ENCODE measurements around the gene MROH8.

Gene MROH8

DNA sequence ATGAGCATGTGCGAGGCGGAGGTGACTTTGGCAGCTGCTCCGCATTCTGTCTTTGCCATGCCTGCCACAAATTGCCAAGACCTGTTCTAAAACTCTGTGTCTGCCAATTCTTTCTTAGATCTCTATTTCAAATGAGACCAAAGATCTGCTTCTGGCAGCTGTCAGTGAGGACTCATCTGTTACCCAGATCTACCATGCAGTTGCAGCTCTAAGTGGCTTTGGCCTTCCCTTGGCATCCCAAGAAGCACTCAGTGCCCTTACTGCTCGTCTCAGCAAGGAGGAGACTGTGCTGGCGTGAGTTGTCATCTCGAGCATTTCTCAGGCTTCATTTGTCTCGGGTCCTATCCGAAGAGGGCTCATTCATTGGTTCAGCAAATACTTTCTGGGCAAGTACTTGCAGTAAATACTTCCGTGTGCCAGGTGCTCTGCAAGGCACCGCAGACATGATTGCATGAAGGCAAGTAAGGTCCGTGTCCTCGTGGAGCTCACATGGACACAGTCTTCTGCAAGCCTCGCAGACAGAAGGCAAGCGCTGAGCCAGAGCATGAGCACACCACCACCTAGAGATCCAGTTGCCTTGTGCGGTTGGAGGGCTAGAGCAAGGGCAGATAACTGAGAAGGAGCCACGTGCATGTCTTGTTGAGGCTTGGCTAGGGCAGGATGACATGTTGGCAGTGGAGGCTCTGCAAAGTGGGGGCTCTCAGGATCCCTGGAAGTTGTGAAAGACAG lies 19.7 kb upstream of the MROH8 start:
- no peak for DNase-seq (ENCODE audit: low read depth)

DNA sequence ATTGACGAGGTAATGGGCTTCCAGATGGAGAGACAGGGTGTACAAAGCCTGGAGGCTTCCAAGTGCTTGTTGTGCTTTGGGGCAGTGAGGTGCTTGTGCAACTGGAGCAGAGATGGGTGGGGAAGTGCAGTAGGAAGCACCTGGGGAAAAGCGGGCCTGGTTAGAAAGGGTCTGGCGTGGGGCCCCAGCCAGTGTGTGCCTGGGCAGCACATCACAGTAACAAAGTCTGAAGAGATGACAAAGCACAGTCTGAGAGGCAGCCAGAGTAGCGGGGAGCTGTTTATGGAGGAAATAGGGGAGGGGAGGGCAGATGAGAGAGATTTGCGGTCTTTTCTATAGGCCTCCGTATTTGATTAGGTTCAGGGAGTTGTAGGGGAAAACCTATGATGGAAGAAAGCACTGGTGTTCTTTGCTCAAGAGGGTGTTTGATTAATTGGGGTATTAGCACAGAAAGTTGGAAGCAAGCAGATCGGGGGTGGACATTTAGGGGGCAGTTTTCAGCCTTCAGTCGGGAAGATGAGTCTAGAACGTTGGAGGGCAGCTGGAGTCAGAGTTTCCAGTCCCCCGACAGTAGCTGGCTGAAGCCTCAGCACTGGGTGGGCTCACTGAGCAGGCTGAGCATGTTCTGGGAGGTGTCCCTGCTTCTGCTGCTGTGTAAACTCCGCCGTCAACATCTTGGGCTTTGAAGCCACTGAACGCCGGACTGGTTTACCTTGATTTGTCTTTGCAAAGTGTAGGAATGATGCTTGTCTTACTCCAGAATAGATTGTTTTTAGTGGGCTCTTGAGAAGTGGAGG lies 15.5 kb upstream of the MROH8 start:
- DNase-seq (ENCODE audit: low read depth): no peak

DNA sequence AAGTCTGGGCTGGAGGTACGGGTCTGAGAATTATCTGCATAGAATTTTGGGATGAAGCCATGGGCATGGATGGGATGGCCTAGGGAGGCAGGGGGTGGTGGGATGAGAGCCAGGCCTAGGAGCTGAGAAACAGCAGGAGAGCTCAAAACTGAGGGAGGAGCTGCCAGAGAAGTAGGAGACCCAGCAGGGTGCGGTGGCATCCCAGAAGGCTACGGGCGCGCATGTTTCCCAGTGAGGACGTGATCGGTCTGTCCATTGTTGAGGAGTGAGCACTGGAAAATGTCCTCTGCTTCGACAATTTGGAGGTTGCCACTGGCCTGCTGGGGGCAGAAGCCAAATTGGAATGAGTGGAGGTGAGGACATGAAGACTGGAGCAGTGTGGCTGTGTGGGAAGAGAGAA lies 14.5 kb upstream of the MROH8 start:
- no peak for DNase-seq (ENCODE audit: low read depth)

DNA sequence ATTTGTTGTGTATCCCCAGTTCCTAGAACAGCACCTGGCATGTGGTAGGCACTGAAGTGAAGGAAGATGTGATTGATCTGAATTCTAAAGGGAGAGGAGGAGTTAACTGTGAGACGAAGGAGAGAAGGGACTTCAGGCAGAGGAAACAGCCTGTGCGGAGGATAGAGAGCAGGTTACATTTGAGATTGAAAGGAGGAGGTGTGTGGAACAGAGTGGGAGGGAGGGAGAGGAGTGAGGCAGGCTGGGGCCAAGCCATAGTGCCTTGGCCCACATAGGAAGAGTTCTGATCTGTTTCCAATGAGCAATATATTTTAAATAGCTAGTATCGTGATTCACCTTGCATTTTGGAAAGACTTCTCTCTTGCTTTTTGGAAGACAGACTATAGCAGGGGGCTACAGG lies 13.9 kb upstream of the MROH8 start:
- no peak for DNase-seq (ENCODE audit: low read depth)

DNA sequence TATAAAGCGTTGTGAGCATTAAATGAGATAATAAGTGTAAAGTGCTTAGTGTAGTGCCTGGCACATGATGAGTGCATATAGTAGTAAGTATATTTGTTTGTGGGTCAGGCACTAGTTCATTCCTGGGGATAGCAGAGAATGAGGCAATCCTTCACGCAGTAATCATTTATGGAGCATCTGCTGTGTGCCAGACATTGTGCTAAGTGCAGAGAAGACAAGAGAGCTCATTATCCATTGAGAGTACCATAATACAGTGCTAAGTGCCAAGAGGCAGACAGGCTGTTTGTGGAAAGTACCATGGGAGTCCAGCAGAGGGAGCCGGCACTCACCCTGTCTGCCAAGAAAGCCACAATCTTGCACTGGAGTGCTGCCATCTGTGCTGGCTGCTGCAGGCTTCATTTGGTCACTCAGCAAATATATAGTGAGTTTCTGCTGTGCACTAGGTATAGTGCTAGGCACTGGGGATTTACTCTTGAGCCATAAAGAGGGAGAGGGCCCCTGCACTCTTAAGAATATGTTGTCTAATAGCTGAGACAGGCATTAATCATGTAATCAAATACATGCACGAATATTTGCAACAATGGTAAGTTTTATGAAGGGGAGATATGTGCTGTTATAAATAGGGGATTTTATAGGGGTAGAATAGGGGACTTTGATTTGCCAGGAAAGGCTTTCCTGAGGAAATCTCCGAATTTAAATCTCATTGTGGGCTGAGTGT lies 12.9 kb upstream of the MROH8 start:
- DNase-seq (ENCODE audit: low read depth): peak; percentile 57

DNA sequence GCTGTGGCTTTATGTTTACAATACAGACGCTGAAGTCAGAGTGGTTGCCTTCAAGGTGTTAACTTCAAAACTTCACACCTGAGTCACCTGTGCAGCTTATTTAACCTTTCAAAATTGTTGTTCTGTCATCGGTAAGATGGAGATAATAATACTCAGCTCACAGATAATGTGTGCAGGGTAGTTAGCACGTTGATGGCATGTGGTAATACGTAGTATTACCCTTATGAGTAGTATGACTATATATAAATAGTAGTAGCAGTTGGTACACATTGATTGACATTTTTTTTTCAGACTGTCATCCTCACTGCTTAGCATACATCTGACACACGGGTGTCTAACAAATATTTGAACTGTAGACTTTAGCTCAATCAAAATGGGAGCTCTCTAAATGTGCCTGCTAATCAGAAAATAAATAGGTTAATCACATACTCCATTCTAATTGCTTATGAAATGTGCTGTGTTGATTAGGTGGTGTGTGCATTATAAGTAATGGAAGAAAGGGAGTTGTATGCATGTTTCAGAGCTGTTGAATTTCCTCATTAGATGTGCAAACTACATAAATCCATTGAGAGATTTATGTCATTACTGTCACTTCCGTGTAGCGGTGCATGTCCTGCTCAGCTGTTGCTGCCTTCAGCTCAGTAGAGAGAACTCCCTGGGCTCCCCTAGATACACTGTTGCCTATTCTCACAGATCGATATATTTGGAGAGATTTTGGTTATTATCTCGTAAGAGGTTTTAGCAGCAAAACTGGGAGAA lies 11.2 kb upstream of the MROH8 start:
- DNase-seq (ENCODE audit: low read depth): no peak

DNA sequence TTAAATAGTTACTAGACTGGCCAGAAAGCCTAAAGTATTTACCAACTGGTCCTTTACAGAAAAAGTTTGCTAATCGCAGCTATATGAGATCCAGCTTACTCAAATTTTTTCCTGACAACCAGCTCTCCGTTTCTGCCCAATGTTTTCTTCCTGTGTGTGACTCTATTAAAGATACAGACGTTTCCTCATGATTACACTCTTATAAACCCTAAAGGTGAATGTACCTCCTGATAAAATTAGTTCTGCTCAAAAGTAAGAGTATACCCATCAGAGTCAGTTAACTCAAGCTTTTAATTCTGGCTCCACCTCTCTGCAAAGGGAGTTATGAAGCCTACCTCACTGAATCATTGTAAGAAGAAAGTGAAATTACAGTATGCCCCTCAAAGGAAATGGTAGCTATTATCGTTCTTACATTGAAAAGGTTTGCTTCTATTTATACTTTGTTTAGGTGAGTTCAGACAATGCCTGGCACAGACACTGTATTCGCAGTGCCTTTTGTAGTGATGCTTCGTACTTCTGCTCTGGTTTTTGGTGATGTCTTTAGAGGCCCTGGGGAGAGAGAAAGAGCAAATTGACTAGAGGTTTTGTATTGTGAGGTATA lies 10.2 kb upstream of the MROH8 start:
- no peak for DNase-seq (ENCODE audit: low read depth)

DNA sequence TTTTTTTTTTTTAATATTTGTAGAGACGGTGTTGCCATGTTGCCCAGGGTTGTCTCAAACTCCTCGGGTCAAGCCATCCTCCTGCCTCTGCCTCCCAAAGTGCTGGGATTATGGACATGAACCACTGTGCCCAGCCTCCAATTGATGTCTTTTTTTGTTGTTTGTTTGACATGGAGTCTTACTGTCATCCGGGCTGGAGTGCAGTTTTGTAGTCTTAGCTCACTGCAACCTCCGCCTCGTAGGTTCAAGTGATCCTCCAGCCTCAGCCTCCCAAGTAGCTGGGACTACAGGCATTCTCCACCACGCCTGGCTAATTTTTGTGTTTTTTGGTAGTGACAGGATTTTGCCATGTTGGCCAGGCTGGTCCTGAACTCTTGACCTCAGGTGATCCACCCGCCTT lies 9.4 kb upstream of the MROH8 start:
- DNase-seq (ENCODE audit: low read depth): no peak

DNA sequence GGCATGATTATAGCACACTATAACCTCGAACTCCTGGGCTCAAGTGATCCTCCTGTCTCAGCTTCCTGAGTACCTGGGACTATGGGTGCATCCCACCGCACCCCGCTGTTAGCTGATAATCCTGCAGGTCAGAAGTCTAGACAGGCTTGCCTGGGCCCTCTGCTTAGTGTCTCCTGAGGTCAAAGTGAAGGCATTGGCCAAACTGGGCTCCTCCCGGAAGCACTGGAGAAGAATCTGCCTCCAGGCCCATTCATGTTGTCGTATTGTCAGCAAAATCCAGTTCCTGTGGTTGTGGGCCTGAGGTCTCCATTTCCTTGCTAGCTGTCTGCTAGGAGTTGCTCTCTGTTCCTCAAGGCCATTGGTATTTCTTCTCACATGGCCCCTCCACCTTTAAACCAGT lies 6.3 kb upstream of the MROH8 start:
- no peak for DNase-seq (ENCODE audit: low read depth)

DNA sequence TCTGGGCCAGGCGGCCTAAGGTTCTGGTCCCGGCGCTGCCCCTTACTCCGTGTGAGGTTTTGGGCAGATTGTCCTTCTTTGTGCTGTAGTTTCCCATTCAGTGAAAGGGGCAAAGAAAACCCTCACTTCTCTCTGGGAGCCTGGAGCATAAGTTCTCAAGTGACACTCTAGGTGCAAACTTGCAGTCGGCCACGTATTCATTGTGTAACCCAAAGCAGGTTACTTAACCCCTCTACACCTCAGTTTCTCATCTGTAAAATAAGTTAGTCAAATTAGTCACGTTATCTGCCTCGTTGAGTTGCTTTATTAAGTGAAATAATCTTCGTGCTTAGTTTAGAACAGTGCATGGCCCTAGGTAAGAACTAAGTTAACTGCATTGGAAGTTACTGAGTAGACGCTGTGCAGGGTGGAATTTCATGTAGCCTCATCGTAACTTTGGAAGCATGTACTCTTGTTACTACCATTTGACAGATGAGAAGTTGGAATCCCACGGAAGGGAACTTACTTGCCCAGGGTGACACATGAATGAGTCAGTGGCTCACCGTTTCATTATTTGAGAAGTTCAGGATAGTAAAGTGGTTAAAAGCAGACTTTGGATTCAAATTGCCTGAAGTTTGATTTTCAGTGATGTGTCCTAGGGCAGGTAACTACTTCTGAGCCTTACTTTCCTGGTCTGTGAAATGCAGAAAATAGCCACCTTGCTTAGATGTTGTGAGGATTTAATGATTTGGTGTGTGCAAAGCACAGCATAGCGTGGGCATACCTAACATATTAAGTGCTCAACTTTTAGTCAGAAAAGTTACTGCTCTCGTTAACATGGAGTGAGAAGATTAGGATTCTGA lies 556 bp upstream of the MROH8 start:
- DNase-seq (ENCODE audit: low read depth): no peak

DNA sequence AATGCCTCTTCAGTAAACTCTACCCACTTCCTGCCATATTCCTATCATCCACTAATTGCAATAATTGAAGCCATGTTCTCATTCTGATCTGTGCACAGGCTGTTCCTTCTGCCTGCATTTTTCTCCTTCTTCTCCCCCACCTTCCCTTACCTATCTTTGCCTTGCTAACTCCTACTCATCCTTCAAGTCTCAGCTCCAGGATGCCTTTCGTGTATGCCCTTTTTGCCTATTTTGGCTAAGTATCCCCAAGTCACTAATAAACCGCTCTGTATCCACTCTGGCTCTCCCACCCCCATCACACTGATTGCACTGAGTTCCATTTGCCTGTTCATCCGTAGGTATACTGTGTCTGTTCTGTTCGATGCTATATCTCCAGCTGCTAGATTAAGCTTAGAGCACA lies 6.5 kb downstream of the MROH8 start:
- DNase-seq (ENCODE audit: low read depth): no peak

DNA sequence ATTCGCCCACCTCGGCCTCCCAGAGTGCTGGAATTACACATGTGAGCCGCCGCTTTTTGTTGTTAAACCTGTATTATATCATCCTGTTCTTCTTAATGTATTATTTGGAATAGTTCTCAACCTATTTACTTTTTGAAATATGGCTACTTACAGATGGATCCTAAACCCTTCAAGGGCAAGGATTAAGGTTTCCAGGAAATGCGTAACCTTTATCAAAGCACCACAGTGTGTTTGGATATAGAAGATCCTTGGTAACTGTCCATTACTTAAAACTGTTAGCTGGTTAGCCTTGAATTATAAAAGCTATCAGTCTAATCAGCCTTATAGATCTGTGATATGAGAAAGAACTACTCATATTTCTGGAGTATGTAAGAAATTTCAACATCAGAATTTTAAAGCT lies 12.5 kb downstream of the MROH8 start:
- no peak for DNase-seq (ENCODE audit: low read depth)

DNA sequence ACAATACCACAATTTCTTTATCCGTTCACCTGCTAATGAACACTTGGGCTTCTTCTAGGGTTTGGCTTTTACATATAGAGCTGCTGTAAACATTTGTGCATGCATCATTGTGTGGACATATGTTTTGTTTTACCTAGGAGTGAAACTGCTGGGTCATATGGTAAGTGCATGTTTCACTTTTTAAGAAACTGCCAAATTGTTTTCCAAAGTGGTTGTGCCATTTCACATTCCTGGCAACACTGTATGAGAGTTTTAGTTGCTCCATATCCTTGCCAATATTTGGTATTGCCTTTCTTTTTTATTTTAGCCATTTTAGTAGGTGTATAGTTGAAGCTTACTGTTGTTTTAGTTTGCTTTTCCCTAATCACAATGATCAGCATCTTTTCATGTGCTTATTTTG lies 14.3 kb downstream of the MROH8 start:
- no peak for DNase-seq (ENCODE audit: low read depth)

DNA sequence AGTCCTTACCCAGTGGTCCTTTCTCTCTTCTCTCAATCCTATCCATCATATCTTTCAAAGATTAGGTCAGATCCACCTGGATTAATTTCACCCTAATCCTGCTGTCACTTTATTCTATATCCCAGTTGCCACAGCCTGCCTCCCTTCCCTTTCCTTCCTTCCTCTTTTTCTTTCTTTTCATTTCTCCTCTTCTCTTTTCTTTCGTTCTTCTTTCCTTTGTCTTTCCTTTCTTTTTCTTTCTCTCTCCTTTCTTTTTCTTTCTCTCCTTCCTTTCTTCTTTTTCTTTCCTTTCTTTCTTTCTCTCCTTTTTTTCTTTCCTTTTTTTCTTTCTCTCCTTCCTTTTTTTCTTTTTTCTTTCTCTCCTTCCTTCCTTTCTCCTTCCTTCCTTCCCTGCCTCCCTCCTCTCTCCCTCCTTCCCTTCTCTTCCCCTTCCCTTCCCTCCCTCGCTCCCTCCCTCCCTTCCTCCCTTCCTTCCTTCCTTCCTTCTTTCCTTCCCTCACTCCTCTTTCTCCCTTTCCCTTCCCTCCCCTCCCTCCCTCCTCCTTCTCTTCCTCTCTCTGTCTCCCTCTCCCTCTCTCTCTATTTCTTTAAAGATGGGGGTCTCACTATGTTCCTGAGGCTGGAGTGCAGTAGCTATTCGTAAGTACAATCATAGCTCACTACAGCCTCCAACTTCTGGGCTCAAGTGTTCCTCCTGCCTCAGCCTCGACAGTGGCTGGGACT lies 15.4 kb downstream of the MROH8 start:
- no peak for DNase-seq (ENCODE audit: low read depth)

DNA sequence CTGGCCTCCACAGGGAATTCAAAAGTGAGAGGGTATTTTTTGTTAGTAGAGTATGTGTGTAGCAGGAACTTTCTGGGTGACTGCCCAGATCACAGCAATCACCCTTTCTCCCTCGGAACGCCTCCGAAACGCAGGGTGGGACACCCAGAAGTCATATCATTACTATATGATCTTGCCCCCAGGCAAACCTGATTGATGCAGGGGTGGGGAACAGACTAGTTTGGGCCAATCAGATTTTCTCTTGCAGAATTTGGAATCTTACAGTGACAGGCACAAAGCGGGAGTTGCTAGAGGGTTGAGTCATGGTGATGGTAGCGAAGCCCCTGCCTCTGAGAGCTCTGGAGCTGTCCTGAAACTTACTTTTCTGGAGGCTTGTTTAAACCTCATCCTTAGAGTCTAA lies 16.7 kb downstream of the MROH8 start:
- no peak for DNase-seq (ENCODE audit: low read depth)

DNA sequence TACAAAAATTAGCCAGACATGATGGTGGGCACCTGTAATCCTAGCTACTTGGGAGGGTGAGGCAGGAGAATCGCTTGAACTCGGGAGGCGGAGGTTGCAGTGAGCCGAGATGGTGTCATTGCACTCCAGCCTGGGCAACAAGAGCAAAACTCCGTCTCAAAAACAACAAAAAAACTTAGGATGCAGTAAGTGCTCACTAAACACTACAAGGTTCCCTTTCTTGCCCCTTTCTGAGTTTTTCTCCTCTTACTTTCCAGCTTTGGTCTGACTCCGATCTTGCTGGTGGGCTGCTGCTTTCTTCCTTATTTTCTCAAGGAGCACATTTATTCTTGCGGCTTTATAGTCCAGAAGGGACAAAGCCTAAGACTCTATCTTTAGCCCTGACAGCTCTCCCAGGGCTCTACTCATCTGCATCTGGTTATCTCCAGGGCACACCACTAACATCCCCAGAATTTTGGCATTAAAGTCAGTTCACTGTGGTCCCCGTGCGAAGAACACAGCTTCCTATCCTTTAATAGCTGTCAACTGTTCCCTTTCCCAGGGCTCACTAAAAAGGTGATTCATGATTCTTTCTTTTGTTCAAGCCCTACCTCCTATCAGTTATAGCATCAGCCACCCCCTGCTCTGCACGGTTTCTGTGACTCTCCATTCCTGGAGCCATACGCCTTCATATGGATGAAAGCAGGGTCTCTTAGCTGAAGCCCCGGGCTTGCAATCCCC lies 17.4 kb downstream of the MROH8 start:
- no peak for DNase-seq (ENCODE audit: low read depth)

DNA sequence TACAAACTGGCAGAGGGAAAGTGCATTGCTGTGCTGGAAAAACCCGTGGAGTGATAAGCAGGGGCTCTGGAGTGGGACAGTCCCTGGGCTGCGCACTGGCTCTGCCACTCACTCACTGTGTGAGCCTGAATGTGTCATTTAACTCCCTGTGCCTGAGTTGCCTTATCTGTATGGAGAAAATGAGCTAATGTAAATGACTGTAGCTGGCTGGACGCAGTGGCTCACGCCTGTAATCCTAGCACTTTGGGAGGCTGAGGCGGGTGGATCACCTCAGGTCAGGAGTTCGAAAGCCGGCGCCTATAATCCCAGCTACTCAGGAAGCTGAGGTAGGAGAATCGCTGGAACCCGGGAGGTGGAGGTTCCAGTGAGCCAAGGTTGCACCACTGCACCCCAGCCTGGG lies 18.7 kb downstream of the MROH8 start:
- DNase-seq (ENCODE audit: low read depth): no peak

DNA sequence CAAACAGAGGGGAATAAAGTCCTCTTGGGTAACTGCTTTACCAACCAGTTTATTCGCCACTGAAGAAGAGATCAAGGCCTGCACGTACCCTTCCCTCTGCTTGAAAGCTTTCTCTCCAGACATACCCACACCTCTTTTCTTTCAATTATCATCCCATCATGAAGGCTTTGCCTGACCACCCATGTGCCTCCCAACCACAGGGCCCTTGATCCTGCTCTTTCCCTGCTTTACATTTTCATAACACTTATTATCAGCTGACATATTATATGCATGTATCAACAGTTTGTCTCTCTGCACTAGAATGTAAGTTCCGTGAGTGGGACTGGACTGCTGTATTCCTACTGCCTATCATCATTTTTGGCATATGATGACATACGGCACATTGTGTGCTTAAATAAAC lies 21.1 kb downstream of the MROH8 start:
- no peak for DNase-seq (ENCODE audit: low read depth)

DNA sequence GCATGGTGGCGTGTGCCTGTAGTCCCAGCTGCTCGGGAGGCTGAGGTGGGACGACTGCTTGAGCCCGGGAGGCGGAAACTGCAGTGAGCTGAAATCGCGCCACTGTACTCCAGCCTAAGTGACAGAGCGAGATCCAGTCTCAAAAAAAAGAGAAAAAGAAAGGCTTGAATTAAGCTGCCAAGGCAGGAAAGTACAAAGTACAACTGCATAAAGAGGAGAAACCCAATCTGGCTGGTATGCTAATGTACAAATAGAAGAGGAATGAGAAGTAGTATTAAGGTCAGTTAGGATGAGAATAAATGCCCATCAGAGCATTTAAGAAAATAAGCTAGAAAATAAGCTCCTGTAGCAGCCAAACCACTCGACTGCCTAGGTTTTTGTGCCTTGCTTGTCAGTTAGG lies 23.4 kb downstream of the MROH8 start:
- no peak for DNase-seq (ENCODE audit: low read depth)
